ENCODE data around the gene TENM3. TPM values are rescaled to one million over a fixed set of nuclear protein-coding genes. Genes with fewer than 3 reads are reported as not detected.

The TENM3 gene
- total and polyA plus RNA-seq, 2 experiments from 2014 or later: 16.1 to 70.9 TPM

DNA sequence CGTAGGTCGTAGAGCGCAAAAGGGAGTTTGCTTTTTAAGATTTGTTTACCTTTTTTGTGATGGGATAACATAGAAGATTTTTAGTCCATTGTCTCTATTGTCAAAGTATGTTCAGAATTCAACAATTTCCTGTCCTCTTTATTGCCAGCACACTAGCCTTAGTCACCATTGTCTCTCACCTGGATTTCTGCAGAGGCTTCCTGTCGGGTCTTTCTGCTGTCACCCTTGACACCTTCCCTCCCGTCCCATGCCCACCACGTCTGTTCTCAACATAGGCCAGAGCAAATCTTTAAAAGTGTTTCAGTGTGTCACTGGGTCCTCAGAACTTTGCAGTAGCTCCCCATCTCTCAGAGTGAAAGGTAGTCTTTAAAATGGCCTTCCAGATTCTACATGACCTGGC, 323.9 kb downstream of the TENM3 start:
- no peak overlapping the region for H3K4me3 ChIP-seq
- TF ChIP-seq EZH2 (IDR thresholded peaks at IDR 0.05; ENCODE audit: borderline replicate concordance) (no peak), EZH2phosphoT487 (IDR thresholded peaks at IDR 0.05; ENCODE audit: low read depth, severe bottlenecking, unreplicated experiment) (no peak)
- TF ChIP-seq, protein P1, sequence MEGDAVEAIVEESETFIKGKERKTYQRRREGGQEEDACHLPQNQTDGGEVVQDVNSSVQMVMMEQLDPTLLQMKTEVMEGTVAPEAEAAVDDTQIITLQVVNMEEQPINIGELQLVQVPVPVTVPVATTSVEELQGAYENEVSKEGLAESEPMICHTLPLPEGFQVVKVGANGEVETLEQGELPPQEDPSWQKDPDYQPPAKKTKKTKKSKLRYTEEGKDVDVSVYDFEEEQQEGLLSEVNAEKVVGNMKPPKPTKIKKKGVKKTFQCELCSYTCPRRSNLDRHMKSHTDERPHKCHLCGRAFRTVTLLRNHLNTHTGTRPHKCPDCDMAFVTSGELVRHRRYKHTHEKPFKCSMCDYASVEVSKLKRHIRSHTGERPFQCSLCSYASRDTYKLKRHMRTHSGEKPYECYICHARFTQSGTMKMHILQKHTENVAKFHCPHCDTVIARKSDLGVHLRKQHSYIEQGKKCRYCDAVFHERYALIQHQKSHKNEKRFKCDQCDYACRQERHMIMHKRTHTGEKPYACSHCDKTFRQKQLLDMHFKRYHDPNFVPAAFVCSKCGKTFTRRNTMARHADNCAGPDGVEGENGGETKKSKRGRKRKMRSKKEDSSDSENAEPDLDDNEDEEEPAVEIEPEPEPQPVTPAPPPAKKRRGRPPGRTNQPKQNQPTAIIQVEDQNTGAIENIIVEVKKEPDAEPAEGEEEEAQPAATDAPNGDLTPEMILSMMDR (IDR thresholded peaks at IDR 0.05; ENCODE audit: poor library complexity): no peak
- no peaks in the 10 kb centered on the region for H3K36me3 ChIP-seq (replicated peaks; ENCODE audit: insufficient read depth, low read depth)
- no peak overlapping the region for H2AFZ ChIP-seq
- H3K9me2 ChIP-seq (replicated peaks; ENCODE audit: insufficient read depth): no peaks in the 10 kb centered on the region
- H3K27ac ChIP-seq: no peak overlapping the region
- H3K4me1 ChIP-seq (ENCODE audit: insufficient read depth): no peaks in the 10 kb centered on the region
- 75% methylated on average over 6 of the region's 6 CpGs for WGBS (ENCODE audit: low lambda C conversion rate, missing lambda C conversion rate)
- no peak for DNase-seq (ENCODE audit: low spot score)
- H3K27me3 ChIP-seq: no peaks in the 10 kb centered on the region
- H3K79me2 ChIP-seq: no peaks in the 10 kb centered on the region
- H4K20me1 ChIP-seq (ENCODE audit: insufficient read depth, poor library complexity, severe bottlenecking): no peaks in the 10 kb centered on the region
- no peaks in the 10 kb centered on the region for H3K9me3 ChIP-seq (ENCODE audit: low read depth)
- no peak overlapping the region for H3K4me2 ChIP-seq

DNA sequence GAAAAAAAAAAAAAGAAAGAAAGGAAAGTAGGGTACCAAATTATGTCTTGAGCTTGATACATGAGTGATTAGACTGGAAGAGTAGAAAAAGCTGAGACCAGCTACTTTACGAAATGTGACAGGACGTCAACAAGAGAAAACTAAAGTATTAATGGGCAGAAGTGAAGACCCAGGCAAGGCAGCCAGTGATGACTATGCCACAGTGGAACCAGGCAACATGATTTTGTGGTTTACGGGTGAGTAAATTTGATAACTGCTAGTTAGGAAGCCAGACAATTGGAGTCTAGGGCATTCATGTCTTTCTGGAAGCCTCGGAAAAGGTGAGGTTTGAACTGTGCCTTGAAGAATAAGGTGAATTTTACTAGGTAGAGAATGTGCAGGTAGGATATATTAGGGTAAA, 326.4 kb downstream of the TENM3 start:
- Histone ChIP-seq H3K9me3 (ENCODE audit: low read depth) (no peaks in the 10 kb centered on the region), H3K79me2 (no peaks in the 10 kb centered on the region), H3K4me2 (no peak overlapping the region), H2AFZ (no peak overlapping the region), H3K4me1 (ENCODE audit: insufficient read depth) (no peaks in the 10 kb centered on the region), H3K27me3 (no peaks in the 10 kb centered on the region), H3K27ac (no peak overlapping the region), H3K9me2 (replicated peaks; ENCODE audit: insufficient read depth) (no peaks in the 10 kb centered on the region), H4K20me1 (ENCODE audit: insufficient read depth, poor library complexity, severe bottlenecking) (no peaks in the 10 kb centered on the region), H3K36me3 (replicated peaks; ENCODE audit: insufficient read depth, low read depth) (no peaks in the 10 kb centered on the region), H3K4me3 (no peak overlapping the region)
- TF ChIP-seq, protein P1 (IDR thresholded peaks at IDR 0.05; ENCODE audit: poor library complexity): no peak
- no peak for TF ChIP-seq EZH2phosphoT487 (IDR thresholded peaks at IDR 0.05; ENCODE audit: low read depth, severe bottlenecking, unreplicated experiment)
- no peak for TF ChIP-seq EZH2 (IDR thresholded peaks at IDR 0.05; ENCODE audit: borderline replicate concordance)
- DNase-seq (ENCODE audit: low spot score): no peak
- 96% methylated on average over 4 of the region's 4 CpGs for WGBS (ENCODE audit: low lambda C conversion rate, missing lambda C conversion rate)

DNA sequence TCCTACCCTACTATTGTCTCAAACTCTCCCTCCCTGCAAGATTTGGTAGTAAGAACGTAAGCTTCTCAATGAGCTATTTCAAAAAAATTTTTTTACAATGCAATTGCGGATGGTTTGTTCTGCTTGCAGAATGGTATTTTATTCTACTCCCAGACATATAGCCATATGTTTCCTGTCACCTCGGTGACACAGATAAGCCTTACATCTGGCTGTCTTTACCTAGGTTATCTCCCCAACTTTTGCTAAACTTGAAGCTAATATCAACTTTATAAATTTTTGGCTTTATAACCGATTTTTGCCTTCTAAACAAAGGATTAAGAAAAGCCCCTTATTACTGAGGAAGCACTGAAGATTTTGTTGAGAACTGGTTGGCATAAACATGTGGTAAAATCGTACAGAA, 331.5 kb downstream of the TENM3 start:
- no peak overlapping the region for H3K27ac ChIP-seq
- H4K20me1 ChIP-seq (ENCODE audit: insufficient read depth, poor library complexity, severe bottlenecking): no peaks in the 10 kb centered on the region
- H3K79me2 ChIP-seq: no peaks in the 10 kb centered on the region
- WGBS (ENCODE audit: low lambda C conversion rate, missing lambda C conversion rate): 59% methylated on average over 5 of the region's 5 CpGs
- H3K27me3 ChIP-seq: no peaks in the 10 kb centered on the region
- peak overlapping the region; percentile 40 for H3K4me2 ChIP-seq
- peaks cover 6% of the 10 kb centered on the region for H3K4me1 ChIP-seq (ENCODE audit: insufficient read depth)
- H2AFZ ChIP-seq: no peak overlapping the region
- no peak overlapping the region for H3K4me3 ChIP-seq
- TF ChIP-seq EZH2phosphoT487 (IDR thresholded peaks at IDR 0.05; ENCODE audit: low read depth, severe bottlenecking, unreplicated experiment) (no peak), EZH2 (IDR thresholded peaks at IDR 0.05; ENCODE audit: borderline replicate concordance) (no peak)
- TF ChIP-seq, protein P1 (IDR thresholded peaks at IDR 0.05; ENCODE audit: poor library complexity): no peak
- DNase-seq (ENCODE audit: low spot score): no peak
- no peaks in the 10 kb centered on the region for H3K36me3 ChIP-seq (replicated peaks; ENCODE audit: insufficient read depth, low read depth)
- no peaks in the 10 kb centered on the region for H3K9me3 ChIP-seq (ENCODE audit: low read depth)
- H3K9me2 ChIP-seq (replicated peaks; ENCODE audit: insufficient read depth): no peaks in the 10 kb centered on the region

DNA sequence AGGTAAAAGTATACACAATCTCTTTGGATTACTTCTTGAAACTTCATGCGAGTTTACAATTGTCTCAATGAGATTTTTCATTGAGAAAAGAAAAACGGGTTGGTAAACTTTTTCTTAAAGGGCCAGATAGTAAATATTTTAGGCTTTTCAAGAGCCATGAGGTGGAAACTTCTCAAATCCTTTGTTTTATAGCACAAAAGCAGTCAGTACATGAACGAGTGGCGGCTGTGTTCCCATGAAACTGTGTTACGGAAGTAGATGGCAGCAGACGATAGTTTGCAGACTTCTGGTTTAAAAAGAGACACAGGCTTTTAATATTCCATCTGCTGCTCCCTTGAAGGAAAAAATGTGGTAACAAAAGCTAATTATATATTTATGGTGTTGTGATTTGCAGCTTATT, 332.0 kb downstream of the TENM3 start:
- Histone ChIP-seq H3K79me2 (no peaks in the 10 kb centered on the region), H3K4me2 (peak overlapping the region; percentile 40), H3K4me1 (ENCODE audit: insufficient read depth) (peaks cover 6% of the 10 kb centered on the region), H3K9me3 (ENCODE audit: low read depth) (no peaks in the 10 kb centered on the region), H2AFZ (no peak overlapping the region), H4K20me1 (ENCODE audit: insufficient read depth, poor library complexity, severe bottlenecking) (no peaks in the 10 kb centered on the region), H3K27ac (no peak overlapping the region), H3K9me2 (replicated peaks; ENCODE audit: insufficient read depth) (no peaks in the 10 kb centered on the region), H3K36me3 (replicated peaks; ENCODE audit: insufficient read depth, low read depth) (no peaks in the 10 kb centered on the region), H3K4me3 (no peak overlapping the region), H3K27me3 (no peaks in the 10 kb centered on the region)
- DNase-seq (ENCODE audit: low spot score): no peak
- WGBS (ENCODE audit: low lambda C conversion rate, missing lambda C conversion rate): 35% methylated on average over 6 of the region's 6 CpGs
- TF ChIP-seq, protein P1 (IDR thresholded peaks at IDR 0.05; ENCODE audit: poor library complexity): no peak
- no peak for TF ChIP-seq EZH2phosphoT487 (IDR thresholded peaks at IDR 0.05; ENCODE audit: low read depth, severe bottlenecking, unreplicated experiment)
- no peak for TF ChIP-seq EZH2 (IDR thresholded peaks at IDR 0.05; ENCODE audit: borderline replicate concordance)

All from hepatocyte (in vitro differentiated cells).